ENCODE measurements around the gene PAGR1. TPM values are rescaled to one million over a fixed set of nuclear protein-coding genes. Genes with fewer than 3 reads are reported as not detected.
"Not testable (repeated sequence)": the region's sequence is repeated elsewhere in the genome, so short reads cannot be mapped to it uniquely, and the experiment has no call there.

The PAGR1 gene
- total RNA-seq, 1 donor from 2014 or later = 62.3 TPM

- H3K4me3 ChIP-seq (ENCODE audit: low read depth, low read length) = no peak overlapping the region
- no peak for DNase-seq (ENCODE audit: low read depth)
- no peak for TF ChIP-seq CTCF (conservative IDR thresholded peaks at IDR 0.05; ENCODE audit: low read depth, low read length)
These were observed 40.1 kb upstream of the PAGR1 start for GRCh38 chr16:29775742-29776408.

GRCh38 chr16:29777576-29778350 lies 38.2 kb upstream of the PAGR1 start, which contains the start of gene ZG16:
ZG16 (plus strand) TSS chr16:29778256; CDS start chr16:29779267, 1,011 bp downstream.
- H3K4me3 ChIP-seq (ENCODE audit: low read depth, low read length) = no peak within 1 kb of the TSS
- DNase-seq (ENCODE audit: low read depth) = no peak
- TF ChIP-seq CTCF (conservative IDR thresholded peaks at IDR 0.05; ENCODE audit: low read depth, low read length) = no peak

DNA sequence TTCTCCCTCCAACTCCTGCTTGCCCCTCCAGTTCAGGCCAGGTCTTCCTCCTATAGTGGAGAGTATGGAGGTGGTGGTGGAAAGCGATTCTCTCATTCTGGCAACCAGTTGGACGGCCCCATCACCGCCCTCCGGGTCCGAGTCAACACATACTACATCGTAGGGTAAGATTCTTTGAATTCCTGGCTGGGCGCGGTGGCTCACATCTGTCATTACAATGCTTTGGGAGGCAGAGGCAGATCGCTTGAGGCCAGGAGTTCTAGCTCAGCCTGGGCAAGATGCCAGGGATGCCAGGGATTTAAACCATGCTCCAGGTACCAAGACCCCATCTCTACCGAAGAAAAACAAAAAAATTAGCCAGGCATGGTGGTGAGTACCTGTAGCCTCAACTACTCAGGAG lies 36.5 kb upstream of the PAGR1 start:
- H3K4me3 ChIP-seq (ENCODE audit: low read depth, low read length) = no peak overlapping the region
- no peak for TF ChIP-seq CTCF (conservative IDR thresholded peaks at IDR 0.05; ENCODE audit: low read depth, low read length)
- DNase-seq (ENCODE audit: low read depth) = no peak

- H3K4me3 ChIP-seq (ENCODE audit: low read depth, low read length); DNase-seq (ENCODE audit: low read depth): not testable (repeated sequence)
These were observed 32.6 kb upstream of the PAGR1 start for GRCh38 chr16:29783094-29783953.

DNA sequence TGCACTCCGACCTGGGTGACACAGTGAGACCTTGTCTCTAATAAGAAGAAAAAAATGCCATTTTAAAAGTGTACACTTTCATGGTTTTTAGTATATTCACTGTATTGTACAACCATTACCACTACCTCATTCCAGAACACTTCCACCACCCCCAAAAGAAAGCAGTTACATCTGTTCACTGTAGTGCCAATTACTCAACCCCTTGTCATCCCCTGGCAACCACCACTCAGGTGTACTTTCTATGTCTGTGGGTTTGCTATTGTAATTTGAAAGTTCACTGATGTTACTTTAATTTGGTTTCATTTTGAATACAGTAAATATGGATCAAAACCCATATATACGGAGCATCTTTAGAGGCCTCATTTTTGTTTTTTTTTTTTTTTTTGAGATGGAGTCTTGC lies 31.8 kb upstream of the PAGR1 start:
- no peak overlapping the region for H3K4me3 ChIP-seq (ENCODE audit: low read depth, low read length)
- TF ChIP-seq CTCF (conservative IDR thresholded peaks at IDR 0.05; ENCODE audit: low read depth, low read length) = no peak
- no peak for DNase-seq (ENCODE audit: low read depth)

DNA sequence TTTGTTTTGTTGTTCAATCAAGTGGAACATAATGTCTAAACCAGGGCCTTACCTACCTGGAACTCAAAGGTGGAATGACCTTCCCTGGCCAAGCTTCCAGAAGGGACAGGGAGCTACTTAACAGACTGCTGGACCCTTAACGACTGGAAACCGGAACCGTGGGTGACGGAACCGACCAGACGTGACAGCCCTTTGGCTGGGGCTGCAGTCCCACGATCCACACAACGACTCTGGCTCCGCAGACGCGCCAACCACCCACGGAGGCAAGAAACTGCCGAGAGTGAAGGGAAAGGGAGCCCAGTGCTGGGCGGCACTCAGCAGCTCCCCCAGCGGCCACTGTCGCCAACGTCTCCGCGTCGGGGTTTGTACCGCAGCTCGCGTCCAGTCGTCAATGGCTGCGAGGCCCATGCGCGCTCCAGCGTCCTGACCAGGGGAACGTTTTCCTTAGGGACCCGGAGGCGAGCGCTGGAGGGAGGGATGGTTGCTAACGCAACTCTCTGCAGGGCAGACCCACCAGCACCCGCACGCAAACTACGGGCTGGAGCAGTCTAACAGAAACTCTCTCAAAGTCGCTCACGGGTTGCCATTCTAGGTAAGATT lies 31.0 kb upstream of the PAGR1 start:
- peak overlapping the region; percentile 38 for H3K4me3 ChIP-seq (ENCODE audit: low read depth, low read length)
- TF ChIP-seq CTCF (conservative IDR thresholded peaks at IDR 0.05; ENCODE audit: low read depth, low read length) = peak; percentile 78
- DNase-seq (ENCODE audit: low read depth) = no peak

- not testable (repeated sequence) for H3K4me3 ChIP-seq (ENCODE audit: low read depth, low read length); DNase-seq (ENCODE audit: low read depth)
These were observed 28.8 kb upstream of the PAGR1 start for GRCh38 chr16:29787155-29787554.

Measured in epithelial cell of proximal tubule (primary cell).